B cell (primary cell): ENCODE results near the gene SIL1. TPM values are rescaled to one million over a fixed set of nuclear protein-coding genes. Genes with fewer than 3 reads are reported as not detected.

ENCODE experiments used
- ATAC-seq: fragments of 200-7000 bp; cut with Tn5 transposase; one replicate; pipeline ENCODE4 v1.10.0; 2021; ENCODE audit warnings: low read depth, mild to moderate bottlenecking, moderate number of reproducible peaks, moderate library complexity
- CTCF ChIA-PET: fragments of 350-600 bp; sonication (Branson Sonifier 250); formaldehyde crosslinking; loops from one replicate; lab custom pipeline; 2021; ENCODE audit warnings: antibody characterized with exemption, inconsistent platforms; lab: Charles Lee
- POLR2A ChIA-PET: fragments of 350-600 bp; sonication (Branson Sonifier 250); formaldehyde crosslinking; loops from one replicate; lab custom pipeline; 2021; ENCODE audit warnings: antibody characterized with exemption; lab: Charles Lee
- DNase-seq: peaks from one replicate; pipeline ENCODE4 v3.0.0; 2013
- H2AFZ ChIP-seq: 2 replicates; pipeline ENCODE4 v1.6.1; 2012; ENCODE audit warnings: mild to moderate bottlenecking, low read depth, low read length; ENCODE audit not compliant: insufficient read depth, poor library complexity, severe bottlenecking
- H3K27ac ChIP-seq, 2 donors: 1 replicate in 1 of 2; 2 replicates in 1 of 2; pipeline ENCODE4 v1.5.1; 2012 to 2013; ENCODE audit warnings: low read length in 2 of 2, mild to moderate bottlenecking in 2 of 2, moderate library complexity in 1 of 2
- H3K27me3 ChIP-seq, 4 experiments: fragments of 200-600 bp in 1 of 4; sonication (generic) in 1 of 4; replicated peaks in 1 of 4; 1 replicate in 2 of 4; 2 replicates in 2 of 4; pipeline versions ENCODE4 v1.6.1 to v1.7.0; 2013 to 2016; ENCODE audit warnings: low read length in 3 of 4, mild to moderate bottlenecking in 2 of 4, mixed read lengths in 1 of 4, moderate library complexity in 1 of 4; ENCODE audit not compliant: insufficient read depth in 4 of 4, control insufficient read depth in 3 of 4; ENCODE audit errors: control extremely low read depth in 1 of 4
- H3K36me3 ChIP-seq, 2 experiments: replicated peaks in 1 of 2; 1 replicate in 1 of 2; 2 replicates in 1 of 2; pipeline versions ENCODE4 v1.6.1 to v1.7.1; 2013; ENCODE audit warnings: low read length in 1 of 2; ENCODE audit not compliant: insufficient read depth in 2 of 2, control insufficient read depth in 1 of 2; ENCODE audit errors: control extremely low read depth in 1 of 2, extremely low read depth in 1 of 2
- H3K4me1 ChIP-seq, 2 donors: fragments of 200-600 bp in 1 of 2; sonication (generic) in 1 of 2; 1 replicate in 1 of 2; 2 replicates in 1 of 2; pipeline versions ENCODE4 v1.5.1 to v1.6.1; 2013 to 2017; ENCODE audit warnings: low read length in 2 of 2; ENCODE audit not compliant: control insufficient read depth in 2 of 2, insufficient read depth in 2 of 2
- H3K4me2 ChIP-seq: replicated peaks from 2 replicates; pipeline ENCODE3; 2012; ENCODE audit warnings: mild to moderate bottlenecking, low read depth, low read length; ENCODE audit not compliant: poor library complexity, severe bottlenecking
- H3K4me3 ChIP-seq, 5 experiments: fragments of 200-600 bp in 1 of 5; sonication (generic) in 1 of 5; 1 replicate in 3 of 5; 2 replicates in 2 of 5; pipeline versions ENCODE4 v1.5.1 to v1.7.0; 2011 to 2016; ENCODE audit warnings: low read length in 4 of 5, mild to moderate bottlenecking in 4 of 5, low read depth in 2 of 5, control low read depth in 1 of 5, moderate library complexity in 1 of 5; ENCODE audit not compliant: insufficient read depth in 1 of 5; ENCODE audit errors: control extremely low read depth in 1 of 5, extremely low read depth in 1 of 5
- H3K79me2 ChIP-seq: fragments of 200-600 bp; sonication (generic); one replicate; pipeline ENCODE4 v1.6.0; 2016; ENCODE audit warnings: low read length; ENCODE audit not compliant: control insufficient read depth, insufficient read depth
- H3K9ac ChIP-seq: fragments of 200-600 bp; sonication (generic); 2 replicates; pipeline ENCODE4 v1.6.1; 2017; ENCODE audit warnings: mild to moderate bottlenecking, low read length, moderate library complexity
- H3K9me3 ChIP-seq, 3 donors: one replicate each; pipeline versions ENCODE4 v1.6.1 to v1.7.1; 2013; ENCODE audit warnings: low read length in 2 of 3; ENCODE audit not compliant: control insufficient read depth in 2 of 3, insufficient read depth in 1 of 3; ENCODE audit errors: control extremely low read depth in 1 of 3
- H4K20me1 ChIP-seq: 2 replicates; pipeline ENCODE4 v1.6.0; 2012; ENCODE audit warnings: mild to moderate bottlenecking, low read length; ENCODE audit not compliant: insufficient read depth, control insufficient read depth, poor library complexity, severe bottlenecking
- H3K27ac Mint-ChIP-seq: one replicate; pipeline ENCODE4 v1.8.0; 2021; ENCODE audit warnings: mixed read lengths
- H3K27me3 Mint-ChIP-seq: one replicate; pipeline ENCODE4 v1.8.0; 2021; ENCODE audit warnings: mixed read lengths
- H3K4me1 Mint-ChIP-seq: one replicate; pipeline ENCODE4 v1.8.0; 2021; ENCODE audit warnings: mixed read lengths
- H3K4me3 Mint-ChIP-seq: one replicate; pipeline ENCODE4 v1.8.0; 2021; ENCODE audit warnings: mixed read lengths
- H3K9me3 Mint-ChIP-seq: one replicate; pipeline ENCODE4 v1.8.0; 2022; ENCODE audit warnings: mixed read lengths; ENCODE audit not compliant: insufficient read depth
- CTCF ChIP-seq: fragments of 200-600 bp; IDR thresholded peaks from one replicate; pipeline ENCODE4 v1.8.0; 2022; ENCODE audit warnings: antibody characterized with exemption, mild to moderate bottlenecking
- EZH2 ChIP-seq: IDR thresholded peaks from 2 replicates; pipeline ENCODE4 v1.6.1; 2012; ENCODE audit warnings: borderline replicate concordance, low read depth, mild to moderate bottlenecking, moderate library complexity, low read length; ENCODE audit not compliant: insufficient read depth, poor library complexity, severe bottlenecking
- WGBS: methylation state at CpG from one replicate; pipeline ENCODE4 v1.1.5; 2013; ENCODE audit warnings: missing lambda C conversion rate; ENCODE audit not compliant: insufficient coverage; 5-methylcytosine and 5-hydroxymethylcytosine counted together
- intact Hi-C: fragments of 100-400 bp; cut with micrococcal nuclease; formaldehyde crosslinking; loops from one replicate; pipeline ENCODE4 v1.10.0; 2022
- polyA plus RNA-seq: library from polyadenylated mRNA; depleted of rRNA; stranded (reverse); fragments of >200 nt; gene quantifications from 2 replicates; pipeline ENCODE4 v1.2.3, GENCODE V29; 2012
- total RNA-seq, 2 donors: library from RNA; stranded (reverse); fragments of 120-200 nt in 1 of 2; gene quantifications; 1 replicate in 1 of 2; 2 replicates in 1 of 2; pipeline versions ENCODE4 v1.2.3 to v1.2.4, GENCODE V29; 2013 to 2022

The SIL1 gene
- total and polyA plus RNA-seq, 2 donors (not counting 1 experiment from before 2014, with no cell fraction given): 16.9 to 19.8 TPM

GRCh38 chr5:138981586-138981985, 216.6 kb downstream of the SIL1 start:
- Mint-ChIP-seq H3K4me3 (no peak overlapping the region), H3K27me3 (no peaks in the 10 kb centered on the region), H3K27ac (no peak overlapping the region), H3K9me3 (no peaks in the 10 kb centered on the region), H3K4me1 (no peaks in the 10 kb centered on the region)
- ATAC-seq (no peak), DNase-seq (no peak)
- Histone ChIP-seq H3K4me2 (no peak overlapping the region), H3K36me3 (no peaks in the 10 kb centered on the region), H3K9me3 (no peaks in the 10 kb centered on the region), H4K20me1 (no peaks in the 10 kb centered on the region), H3K79me2 (no peaks in the 10 kb centered on the region), H3K4me3 (no peak overlapping the region), H3K4me1 (no peaks in the 10 kb centered on the region), H2AFZ (no peak overlapping the region), H3K27me3 (no peaks in the 10 kb centered on the region), H3K9ac (no peak overlapping the region), H3K27ac (no peak overlapping the region)
- intact Hi-C loops: no loop called here
- CTCF ChIA-PET: no interaction called here
- 77% methylated on average over 5 of the region's 7 CpGs for WGBS
- no peak for TF ChIP-seq EZH2
- TF ChIP-seq CTCF: no peak
- POLR2A ChIA-PET: no interaction called here

GRCh38 chr5:138981131-138981530, 217.0 kb downstream of the SIL1 start:
- Histone ChIP-seq H3K36me3 (no peaks in the 10 kb centered on the region), H3K4me3 (no peak overlapping the region), H3K9me3 (no peaks in the 10 kb centered on the region), H3K4me1 (no peaks in the 10 kb centered on the region), H4K20me1 (no peaks in the 10 kb centered on the region), H3K27me3 (no peaks in the 10 kb centered on the region), H3K79me2 (no peaks in the 10 kb centered on the region), H3K9ac (no peak overlapping the region), H3K4me2 (no peak overlapping the region), H3K27ac (no peak overlapping the region), H2AFZ (no peak overlapping the region)
- no peak for TF ChIP-seq CTCF
- TF ChIP-seq EZH2: no peak
- DNase-seq (no peak), ATAC-seq (no peak)
- Mint-ChIP-seq H3K9me3 (no peaks in the 10 kb centered on the region), H3K4me3 (no peak overlapping the region), H3K27ac (no peak overlapping the region), H3K4me1 (no peaks in the 10 kb centered on the region), H3K27me3 (no peaks in the 10 kb centered on the region)
- 100% methylated on average over 2 of the region's 3 CpGs for WGBS
- CTCF ChIA-PET: no interaction called here
- intact Hi-C loops: no loop called here
- POLR2A ChIA-PET: no interaction called here
